ENCODE data around the gene COL23A1. TPM values are rescaled to one million over a fixed set of nuclear protein-coding genes. Genes with fewer than 3 reads are reported as not detected.
"Not testable (repeated sequence)": the region's sequence is repeated elsewhere in the genome, so short reads cannot be mapped to it uniquely, and the experiment has no call there.

COL23A1 gene
- total RNA-seq, 1 donor from 2014 or later, result 0.40 TPM

DNA sequence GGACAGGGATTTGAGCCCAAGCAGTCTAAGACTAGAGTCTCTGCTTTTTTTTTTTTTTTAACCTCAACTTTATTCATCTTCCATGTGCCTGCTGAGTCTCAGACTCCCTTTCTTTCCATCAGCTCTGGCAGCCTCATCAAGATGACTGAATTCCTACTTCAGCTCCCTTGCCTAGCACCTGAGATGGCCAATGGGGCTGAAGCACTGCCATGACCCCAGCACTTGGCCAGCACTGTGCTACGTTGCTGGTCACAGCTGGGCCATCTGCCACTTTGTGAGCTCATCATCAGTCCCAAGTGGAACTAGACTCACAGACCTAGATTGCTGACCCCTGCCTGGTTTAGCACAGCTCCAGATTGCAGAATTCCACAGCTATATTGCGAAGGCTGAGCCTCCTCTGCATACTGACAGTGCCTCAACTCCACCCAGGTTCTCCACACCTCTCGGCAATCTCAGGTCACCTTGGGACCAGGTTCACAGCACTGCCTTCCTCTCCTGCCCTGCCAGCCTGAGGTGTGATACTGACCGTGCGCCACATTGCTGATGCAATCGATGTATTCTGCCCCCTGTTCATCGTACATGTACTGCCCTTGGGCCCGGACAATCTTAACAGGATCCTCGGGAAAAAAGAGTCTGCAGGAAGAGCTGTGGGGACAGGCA lies 359.2 kb downstream of the COL23A1 start:
- no peak for DNase-seq (ENCODE audit: low read depth)

DNA sequence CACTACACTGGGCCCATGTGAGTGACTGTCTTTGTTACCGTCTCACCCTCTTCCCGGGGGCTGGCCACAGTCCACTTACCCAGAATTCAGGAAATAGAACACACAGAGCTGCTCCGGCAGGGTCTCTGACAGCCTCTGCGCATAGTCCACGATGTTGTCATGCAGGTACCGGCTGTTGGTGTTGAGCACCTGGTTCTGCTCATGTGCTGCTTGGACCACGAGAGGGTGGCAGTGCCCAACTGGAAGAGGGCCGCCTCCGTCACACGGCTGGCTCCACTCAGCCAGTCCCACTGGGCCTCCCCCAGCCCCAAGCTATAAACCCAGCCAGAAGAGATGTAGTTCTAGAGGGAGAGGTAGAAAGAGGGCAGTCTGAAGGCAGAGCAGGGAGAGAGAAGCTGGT lies 360.3 kb downstream of the COL23A1 start:
- DNase-seq (ENCODE audit: low read depth), result no peak

DNA sequence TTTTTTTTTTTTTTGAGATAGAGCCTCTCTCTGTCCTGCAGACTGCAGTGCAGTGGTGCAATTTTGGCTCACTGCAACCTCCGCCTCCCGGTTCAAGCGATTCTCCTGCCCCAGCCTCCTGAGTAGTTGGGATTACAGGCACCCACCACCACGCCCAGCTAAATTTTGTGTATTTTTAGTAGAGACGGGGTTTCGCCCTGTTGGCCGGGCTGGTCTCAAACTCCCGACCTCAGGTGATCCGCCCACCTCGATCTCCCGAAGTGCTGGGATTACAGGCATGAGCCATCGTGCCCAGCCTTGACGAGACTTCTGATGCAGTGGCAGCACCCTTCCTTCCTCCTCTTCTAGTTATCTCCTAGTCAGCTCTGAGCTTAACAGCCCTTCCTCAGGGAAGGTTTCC lies 361.1 kb downstream of the COL23A1 start:
- DNase-seq (ENCODE audit: low read depth), result not testable (repeated sequence)

DNA sequence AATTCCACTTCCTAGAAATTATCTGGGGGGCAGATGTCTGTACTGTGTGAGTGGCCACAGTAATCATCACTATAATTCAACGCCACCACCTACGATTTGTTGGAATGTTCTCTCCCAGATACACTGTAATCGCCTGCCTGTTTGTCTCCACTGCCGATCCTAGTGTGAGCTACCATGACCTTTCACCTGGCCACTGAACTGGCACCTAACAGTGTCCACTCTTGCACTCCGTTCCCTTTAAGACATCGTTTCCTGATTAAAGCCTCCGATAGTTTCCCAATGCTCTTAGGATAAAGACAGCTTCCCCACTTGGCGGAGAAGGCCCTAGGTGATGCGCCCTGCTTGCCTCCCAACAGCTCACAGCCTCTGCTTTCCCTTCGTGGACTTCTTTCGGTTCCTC lies 361.6 kb downstream of the COL23A1 start:
- no peak for DNase-seq (ENCODE audit: low read depth)

DNA sequence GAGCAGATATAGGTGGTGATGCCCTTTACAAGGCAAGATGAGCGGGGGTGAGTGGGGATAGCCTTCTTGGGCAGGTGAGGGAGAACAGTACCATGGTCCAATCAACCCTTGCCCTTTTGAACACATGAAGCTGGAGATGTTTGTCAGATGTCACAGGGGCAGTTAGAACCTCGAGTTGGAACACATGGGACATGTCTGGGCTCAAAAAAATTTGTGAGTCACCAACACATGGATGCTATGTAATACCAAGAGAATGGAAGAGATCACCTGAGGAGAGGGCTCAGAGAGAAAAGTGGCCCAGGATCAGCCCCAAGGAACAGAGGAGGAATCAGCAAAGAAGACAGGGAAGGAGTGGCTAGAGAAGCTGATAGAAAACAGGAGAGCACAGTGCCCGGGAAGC lies 362.3 kb downstream of the COL23A1 start:
- no peak for DNase-seq (ENCODE audit: low read depth)

DNA sequence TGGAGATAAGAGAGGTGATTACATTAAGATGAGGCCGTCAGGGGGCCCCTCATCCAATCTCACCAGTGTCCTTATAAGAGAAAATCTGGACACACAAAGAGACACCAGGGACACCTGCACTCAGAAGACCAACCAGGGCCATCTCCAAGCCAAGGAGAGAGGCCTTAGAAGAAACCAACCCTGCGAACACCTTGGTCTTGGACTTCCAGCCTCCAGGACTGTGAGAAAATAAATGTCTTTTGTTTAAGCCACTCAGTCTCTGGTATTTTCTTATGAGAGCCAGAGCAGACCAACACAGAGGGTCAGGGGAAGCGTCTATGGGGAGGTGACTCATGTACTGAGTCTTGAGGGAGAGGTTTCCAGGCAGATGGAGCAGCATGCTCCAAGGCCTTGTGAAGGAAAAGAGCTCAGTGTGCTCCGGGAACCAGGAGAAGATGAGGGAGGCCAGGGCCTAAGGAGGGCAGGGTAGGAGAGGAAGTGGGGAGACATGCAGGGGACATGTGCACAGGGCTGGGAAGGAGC lies 363.0 kb downstream of the COL23A1 start:
- DNase-seq (ENCODE audit: low read depth), result no peak

DNA sequence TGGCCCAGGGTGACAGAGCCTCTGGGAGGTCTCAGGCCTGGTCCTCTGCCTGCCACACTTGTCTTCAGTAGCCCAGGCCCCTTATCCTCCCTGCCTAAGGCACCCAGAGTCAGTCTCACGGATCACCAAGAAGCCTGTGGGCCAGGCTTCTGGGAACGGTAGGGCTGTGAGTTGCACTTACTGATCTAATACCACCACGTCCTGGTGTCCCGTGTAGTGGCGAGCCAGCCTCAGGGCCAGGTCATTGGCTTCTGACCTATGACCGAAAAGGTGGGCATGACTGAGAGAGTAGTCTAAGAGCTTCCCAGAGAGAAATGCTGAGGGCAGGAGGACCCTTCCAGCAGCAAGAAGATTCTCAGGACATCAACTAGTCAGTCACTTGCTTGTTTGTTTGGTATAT lies 365.0 kb downstream of the COL23A1 start:
- no peak for DNase-seq (ENCODE audit: low read depth)

DNA sequence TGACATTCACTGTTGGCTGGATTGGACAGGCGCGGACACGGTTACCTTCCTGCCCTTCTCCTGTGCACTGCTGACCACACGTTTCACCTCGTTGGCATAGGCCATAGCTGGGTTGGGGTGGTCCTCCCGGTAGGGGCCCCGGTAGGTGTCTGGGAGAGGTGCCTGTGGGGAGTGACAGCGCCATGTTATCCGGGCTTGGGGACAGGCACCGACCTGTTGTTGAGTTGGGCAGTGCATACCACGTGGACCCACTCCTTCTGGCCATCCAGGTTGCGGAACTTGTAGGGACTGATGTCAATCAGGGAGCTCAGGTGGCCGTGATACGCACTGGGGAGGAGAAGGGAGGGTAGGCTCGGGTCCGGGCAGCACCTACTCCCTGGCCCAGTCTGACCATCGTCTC lies 365.8 kb downstream of the COL23A1 start:
- DNase-seq (ENCODE audit: low read depth), result no peak

DNA sequence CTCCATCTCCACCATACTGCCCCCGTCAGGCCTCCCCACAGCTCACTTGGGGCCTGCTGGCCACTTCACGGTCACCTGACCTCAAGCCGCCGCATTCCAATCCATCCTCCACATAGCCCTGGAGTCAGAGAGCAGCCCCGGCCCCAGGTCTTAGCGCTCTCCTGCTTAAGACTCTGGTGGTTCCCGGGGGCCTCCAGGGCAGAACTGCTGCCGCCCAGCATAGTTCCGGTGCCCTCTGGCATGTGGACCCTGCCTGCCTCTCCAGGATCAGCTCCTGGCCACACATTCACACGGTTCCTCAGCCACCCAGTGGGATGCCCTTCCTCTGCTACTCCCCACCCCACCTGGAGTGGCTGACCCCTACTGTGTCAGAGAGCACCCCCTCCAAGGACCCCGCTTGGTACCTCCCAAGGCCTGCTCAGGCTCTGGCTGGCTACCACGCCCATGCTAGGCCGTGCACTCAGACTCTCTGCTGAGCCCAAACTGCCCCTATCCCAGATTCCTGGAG lies 366.3 kb downstream of the COL23A1 start:
- no peak for DNase-seq (ENCODE audit: low read depth)

DNA sequence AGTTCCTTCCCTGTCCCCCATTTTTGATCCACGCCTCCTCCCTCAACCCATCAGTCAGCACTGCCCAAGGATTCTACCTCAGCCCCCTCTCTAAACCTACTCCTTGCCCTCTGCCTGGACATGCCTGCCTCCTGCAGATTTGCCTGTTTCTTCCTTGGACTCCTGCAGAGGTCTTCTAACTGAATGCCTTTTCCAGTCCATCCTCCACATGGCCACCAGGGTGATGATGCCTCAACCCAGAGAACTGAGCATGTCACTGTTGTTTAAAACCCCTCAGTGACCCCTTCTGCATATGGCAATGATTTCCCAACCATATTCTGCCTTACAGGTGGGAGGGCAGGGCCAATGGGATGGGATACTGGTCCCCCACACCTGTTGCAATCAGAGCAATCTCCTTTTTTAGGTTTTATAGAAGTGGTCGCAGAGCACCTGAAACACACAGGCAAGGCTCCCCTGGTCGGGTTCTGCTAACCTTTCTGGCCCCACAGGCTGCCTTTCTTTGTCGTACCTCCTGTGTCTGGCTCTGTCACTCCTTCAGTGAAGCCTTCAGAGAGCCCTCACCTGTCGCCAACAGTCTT lies 366.9 kb downstream of the COL23A1 start:
- no peak for DNase-seq (ENCODE audit: low read depth)

DNA sequence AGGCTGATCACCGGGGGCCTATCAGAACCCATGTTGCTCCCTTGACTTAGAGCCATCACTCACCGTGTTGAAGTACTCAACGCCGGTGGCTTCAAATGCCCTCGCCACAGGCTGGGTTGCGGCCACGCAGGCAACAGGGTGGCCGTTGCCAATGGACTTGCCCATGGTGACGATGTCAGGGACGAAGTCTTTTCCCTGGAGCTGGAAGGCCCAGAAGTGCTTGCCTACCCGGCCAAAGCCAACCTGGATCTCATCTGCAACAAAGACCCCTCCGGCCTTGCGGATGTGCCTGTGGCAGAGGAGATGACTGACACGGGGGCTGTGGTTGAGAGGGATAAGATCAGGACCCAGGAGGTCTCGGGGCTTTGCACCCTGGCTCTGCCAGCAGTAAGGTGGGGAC lies 367.9 kb downstream of the COL23A1 start:
- no peak for DNase-seq (ENCODE audit: low read depth)

DNA sequence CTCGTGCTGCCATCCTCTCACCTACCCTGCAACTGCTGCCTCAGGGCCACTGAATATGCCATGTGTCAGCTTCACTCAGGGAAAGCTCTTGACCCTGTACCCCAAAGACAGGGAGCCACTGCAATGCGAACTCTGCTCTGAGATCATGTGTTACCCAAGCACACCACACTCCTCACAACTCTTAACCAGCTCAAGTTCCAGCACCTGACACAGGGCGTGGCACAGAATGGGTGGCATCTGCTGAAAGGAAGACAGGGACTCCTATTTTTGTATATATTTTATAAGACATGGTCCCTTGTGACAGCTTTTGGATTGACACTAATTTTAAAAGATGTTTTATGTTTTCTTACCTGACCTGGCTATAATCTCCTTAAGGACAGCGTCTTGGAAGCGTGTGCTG lies 368.3 kb downstream of the COL23A1 start:
- no peak for DNase-seq (ENCODE audit: low read depth)

DNA sequence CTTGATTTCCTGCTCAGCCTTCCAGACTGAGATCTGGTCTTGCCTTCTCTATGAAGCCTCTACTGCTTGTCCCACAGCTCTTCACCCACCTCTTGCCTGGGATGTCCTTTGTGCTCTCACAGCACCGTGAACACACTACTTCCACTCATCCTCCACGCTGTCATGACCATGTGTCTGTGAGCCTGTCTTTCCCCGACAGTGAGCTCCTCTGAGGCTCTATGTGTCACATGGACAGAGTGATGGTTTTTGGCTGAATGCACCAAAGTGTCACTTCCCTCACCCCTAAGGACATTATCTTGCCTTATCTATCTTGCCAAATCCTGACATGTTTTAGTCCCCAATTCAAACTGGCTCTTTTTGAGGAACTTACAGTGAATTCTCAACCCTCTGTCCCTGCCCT lies 368.9 kb downstream of the COL23A1 start:
- DNase-seq (ENCODE audit: low read depth), result no peak

DNA sequence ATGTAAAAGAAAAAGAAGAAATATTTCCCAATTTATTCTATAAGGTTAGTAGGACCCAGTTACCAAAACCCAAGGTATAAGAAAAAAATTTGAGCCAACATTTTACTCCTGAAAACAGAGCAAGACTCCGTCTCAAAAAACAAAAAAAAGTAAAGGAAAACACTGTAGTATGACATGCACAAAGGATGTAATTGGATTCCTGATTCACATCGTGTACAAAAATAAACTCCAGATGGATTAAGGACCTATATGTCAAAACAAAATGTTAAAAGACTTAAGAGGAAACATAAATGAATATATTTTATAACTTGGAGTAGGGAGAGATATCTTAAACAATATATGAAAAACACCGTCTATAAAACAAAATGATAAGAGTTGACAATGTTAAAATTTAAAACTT lies 371.4 kb downstream of the COL23A1 start:
- DNase-seq (ENCODE audit: low read depth), result no peak

DNA sequence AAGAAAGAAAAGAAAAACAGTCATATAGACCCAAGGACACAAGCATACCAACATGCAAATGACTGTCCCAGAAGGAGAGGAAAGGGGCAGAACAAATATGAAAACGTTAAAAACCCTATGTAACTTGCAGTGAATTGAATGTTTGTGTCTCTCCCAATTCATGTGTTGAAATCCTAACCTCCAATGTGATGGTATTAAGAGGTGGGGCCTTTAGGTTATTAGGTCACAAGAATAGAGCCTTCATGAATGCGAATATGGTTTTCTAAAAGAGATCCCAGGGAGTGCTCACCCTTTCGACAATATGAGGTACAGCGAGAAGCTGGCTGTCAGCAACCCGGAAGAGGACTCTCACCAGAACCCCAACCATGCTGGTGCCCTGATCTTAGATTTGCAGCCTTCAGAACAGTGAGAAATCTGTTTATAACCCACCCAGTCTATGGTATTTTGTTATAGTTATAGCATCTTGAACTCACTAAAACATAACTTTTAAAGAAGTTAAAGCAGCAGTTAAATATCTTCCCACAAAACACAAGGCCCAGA lies 371.9 kb downstream of the COL23A1 start:
- DNase-seq (ENCODE audit: low read depth), result no peak

DNA sequence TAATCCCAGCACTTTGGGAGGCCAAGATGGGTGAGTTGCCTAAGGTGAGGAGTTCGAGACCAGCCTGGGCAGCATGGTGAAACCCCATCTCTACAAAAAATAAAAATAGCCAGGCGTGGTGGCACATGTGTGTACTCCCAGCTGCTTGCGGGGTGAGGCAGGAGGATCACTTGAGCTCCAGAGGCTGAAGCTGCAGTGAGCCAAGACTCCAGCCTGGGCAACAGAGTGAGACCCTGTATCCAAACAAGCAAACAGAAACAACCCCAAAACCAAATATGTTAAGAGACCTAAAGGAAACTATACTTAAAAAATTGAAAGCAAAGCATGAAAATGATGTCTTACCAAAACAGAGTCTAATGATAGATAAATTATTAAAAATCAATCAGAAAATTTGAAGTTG lies 373.4 kb downstream of the COL23A1 start:
- DNase-seq (ENCODE audit: low read depth), result no peak

DNA sequence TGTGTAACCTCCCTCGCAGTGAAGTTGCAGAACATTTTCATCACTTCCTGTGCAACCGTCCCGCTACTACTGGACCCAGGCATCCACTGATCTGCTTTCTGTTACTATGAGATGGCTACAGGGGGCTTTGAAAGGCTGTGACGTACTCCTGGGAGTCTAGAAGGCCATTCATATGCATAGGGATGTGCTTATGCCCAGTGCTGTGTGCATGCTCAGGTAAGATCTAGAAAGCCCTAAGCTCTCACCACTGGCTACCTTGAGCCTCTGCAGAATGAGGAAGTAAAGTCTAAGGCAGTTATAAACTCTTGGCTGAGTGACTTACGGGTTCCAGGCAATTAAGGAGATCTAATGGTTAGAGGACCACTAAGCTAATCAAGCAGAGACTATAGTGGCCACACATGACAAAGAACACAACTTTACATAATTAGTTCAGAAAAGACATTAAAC lies 374.1 kb downstream of the COL23A1 start:
- DNase-seq (ENCODE audit: low read depth), result no peak

DNA sequence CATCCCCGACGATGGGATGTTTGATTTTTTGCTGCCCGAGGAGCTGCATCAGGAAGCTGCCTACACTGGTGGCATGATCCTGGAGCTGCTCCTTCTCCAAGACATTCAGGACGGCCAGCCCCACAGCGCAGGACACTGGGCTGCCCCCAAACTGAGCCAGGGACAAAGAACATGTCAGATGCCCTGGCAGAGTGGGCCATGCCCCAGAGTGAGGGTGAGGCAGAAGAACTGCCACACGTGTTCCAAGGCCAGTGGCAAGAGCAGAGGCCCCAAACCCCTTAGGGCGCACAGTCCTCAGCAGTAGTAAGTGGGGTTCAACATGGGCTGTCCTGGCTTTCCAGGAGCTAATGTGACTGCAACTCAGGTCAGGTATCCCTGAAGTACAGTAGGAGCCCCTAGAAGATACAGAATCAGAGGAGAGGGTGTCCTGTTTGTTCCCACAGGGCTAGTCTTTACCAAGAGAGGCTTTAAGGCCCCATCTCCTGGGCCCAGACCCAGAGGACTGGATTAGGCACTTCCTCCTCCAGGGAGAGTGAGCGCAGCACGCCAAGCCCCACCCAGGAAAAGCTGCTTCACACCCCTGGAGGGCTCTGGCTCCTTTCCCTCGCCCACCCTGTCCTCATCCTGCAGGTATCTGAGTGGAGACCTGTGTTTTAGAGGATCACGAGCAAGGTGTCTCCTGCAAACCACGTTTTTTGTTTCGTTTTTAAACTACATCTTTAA lies 374.8 kb downstream of the COL23A1 start:
- no peak for DNase-seq (ENCODE audit: low read depth)

DNA sequence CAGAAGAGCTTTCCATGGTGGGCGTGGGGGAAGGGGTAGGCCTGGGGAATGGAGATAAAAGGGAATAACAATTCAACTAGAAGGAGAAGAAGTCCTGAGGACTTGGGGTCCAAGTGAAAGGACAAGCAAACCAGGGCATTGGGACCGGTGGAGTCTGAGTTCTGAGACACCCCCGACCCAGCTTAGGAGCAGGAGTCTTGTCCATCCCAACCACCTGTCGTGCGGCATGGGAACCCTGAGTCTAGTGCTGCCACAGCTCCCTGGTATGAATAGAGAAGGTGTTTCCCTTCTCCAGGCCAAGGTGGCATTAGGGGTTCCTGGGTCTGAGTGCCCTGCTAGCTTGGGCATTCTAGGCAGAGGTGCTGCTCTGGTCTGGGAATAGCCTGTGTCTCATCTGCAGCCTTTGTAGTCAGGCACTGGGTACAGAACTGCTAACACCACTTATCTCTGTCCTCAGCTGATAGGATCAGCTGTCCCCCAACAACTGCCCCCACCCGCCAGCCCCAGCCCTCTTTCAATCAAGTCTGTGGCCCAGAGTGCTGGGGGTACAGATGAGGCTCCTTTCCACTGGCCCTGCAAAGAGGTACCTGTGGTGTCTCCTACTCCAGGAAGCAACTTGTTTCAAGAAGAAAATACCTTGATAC lies 375.9 kb downstream of the COL23A1 start:
- DNase-seq (ENCODE audit: low read depth), result no peak

DNA sequence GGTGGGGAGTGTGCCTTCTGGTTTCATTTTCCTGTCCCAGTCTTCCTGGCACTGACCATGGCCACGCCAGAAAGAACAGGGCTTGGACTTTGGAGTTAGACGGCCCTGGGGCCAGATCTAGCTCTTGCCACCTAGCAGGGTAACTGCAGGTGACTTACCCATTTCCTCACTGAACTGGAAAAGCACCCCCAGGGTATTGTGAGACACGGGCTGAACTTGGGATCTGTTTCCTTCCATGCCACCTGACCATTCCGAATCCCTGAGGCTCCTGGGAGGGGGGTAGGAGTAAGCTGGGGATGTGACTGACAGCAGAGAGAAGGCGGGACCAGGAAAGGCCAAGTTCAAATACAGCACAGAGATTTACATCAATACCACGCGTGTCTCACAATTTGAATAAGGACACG lies 376.4 kb downstream of the COL23A1 start:
- DNase-seq (ENCODE audit: low read depth), result peak; percentile 81

DNA sequence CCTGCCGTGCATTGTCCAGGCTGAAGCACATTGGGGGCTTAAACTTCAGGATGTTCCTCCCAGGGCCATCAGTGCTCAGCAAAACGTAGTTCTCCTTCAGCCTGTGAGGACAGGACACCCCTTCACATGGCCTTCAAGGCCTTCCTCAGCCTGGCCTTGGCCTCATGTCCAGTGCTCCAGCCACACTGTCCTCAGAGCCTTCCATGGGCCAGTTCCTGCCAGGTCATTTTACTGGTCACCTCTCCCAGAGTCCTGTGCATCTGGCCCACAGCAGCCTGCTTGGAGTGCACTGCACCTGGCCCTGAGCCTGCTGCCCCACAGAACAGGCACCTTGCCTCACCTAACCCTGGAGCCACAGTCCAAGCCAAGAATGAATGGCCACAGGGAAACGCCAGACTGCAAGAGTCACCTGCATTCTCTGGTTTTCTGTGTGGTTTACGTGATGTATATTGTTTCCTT lies 377.2 kb downstream of the COL23A1 start:
- no peak for DNase-seq (ENCODE audit: low read depth)

All from renal cortical epithelial cell (primary cell).